OCI-LY7 (cell line): Measurements from ENCODE around the gene ZPBP.

Experiments
- EZH2phosphoT487 ChIP-seq: fragments of 200-600 bp; sonication (generic); IDR thresholded peaks from 2 replicates; pipeline ENCODE4 v1.6.1; 2018; ENCODE audit warnings: low read depth, borderline replicate concordance, mild to moderate bottlenecking, mixed run types, antibody characterized with exemption, low read length, moderate library complexity, mixed read lengths
- TF ChIP-seq, protein P1 (sequence below): fragments of 200-600 bp; sonication (generic); conservative IDR thresholded peaks from 2 replicates; pipeline ENCODE4 v1.5.1; 2014; ENCODE audit warnings: mild to moderate bottlenecking, antibody characterized with exemption, low read length, moderate library complexity, mixed read lengths

DNA sequence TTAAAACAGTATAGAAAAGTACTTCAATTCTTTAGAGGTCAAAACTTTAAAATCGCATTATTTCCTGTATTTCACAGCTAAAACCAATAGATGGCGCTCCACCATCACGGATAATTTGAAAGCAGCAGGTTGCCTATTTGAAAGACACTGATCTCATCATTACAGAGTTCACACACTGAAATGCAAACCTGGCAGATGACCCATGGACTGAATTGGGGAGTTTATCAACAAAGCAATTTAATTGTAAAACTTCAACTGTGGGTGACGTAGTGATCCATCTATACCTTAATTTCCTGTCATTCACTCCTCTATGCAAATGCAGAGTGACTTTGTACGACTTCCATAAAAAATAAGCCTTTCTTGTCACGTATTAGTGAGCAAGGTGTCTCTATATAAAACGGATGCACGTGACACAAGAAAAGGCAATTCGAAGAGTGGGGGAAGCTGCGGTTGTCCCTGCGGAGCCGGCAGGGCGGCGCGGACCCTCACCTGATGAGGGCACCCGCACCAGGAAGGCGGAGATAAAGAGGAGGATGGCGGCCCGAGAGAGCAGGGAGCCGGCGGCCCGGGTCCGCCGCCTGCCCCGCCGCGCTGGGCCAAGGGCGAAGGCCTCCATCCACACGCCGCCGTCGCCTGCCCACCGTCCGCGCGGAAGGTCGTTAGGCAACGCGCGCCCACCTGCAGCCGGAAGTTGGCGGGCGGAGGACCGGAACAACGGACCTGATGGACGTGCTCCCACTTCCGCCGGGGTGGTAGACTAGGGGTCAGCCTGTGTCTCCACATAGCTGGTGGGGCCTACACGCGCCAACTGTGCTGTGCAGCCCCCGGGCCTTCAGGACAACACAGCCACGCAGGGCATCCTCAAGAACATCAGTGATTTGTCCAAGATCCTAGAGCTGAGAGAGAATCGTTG, at the start of gene ZPBP:
- TF ChIP-seq, protein P1, sequence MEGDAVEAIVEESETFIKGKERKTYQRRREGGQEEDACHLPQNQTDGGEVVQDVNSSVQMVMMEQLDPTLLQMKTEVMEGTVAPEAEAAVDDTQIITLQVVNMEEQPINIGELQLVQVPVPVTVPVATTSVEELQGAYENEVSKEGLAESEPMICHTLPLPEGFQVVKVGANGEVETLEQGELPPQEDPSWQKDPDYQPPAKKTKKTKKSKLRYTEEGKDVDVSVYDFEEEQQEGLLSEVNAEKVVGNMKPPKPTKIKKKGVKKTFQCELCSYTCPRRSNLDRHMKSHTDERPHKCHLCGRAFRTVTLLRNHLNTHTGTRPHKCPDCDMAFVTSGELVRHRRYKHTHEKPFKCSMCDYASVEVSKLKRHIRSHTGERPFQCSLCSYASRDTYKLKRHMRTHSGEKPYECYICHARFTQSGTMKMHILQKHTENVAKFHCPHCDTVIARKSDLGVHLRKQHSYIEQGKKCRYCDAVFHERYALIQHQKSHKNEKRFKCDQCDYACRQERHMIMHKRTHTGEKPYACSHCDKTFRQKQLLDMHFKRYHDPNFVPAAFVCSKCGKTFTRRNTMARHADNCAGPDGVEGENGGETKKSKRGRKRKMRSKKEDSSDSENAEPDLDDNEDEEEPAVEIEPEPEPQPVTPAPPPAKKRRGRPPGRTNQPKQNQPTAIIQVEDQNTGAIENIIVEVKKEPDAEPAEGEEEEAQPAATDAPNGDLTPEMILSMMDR = peak; percentile 99
- no peak for TF ChIP-seq EZH2phosphoT487
